Lung microvascular endothelial cell (primary cell): ENCODE measurements around the gene RNF187. TPM values are rescaled to one million over a fixed set of nuclear protein-coding genes. Genes with fewer than 3 reads are reported as not detected.
"Not testable (repeated sequence)": the region's sequence is repeated elsewhere in the genome, so short reads cannot be mapped to it uniquely, and the experiment has no call there.

Experiments used
- DNase-seq, 2 donors: peaks; one replicate each; pipeline versions ENCODE4 v3.0.0 to v3.0.0-alpha.2; 2010; ENCODE audit warnings: low read depth in 2 of 2
- total RNA-seq: library from RNA; depleted of rRNA; stranded (reverse); fragments of >200 nt; gene quantifications from 2 replicates; pipeline ENCODE4 v1.2.1, GENCODE V29; 2014

Gene RNF187
- total RNA-seq, 1 donor from 2014 or later = 53.6 TPM

- peak; percentile 91 for DNase-seq
These were observed 416 bp upstream of the RNF187 start for GRCh38 chr1:228486596-228487335.

- DNase-seq = no peak
These were observed 1.1 kb downstream of the RNF187 start for GRCh38 chr1:228488125-228488817.

- no peak for DNase-seq
These were observed 1.9 kb downstream of the RNF187 start for GRCh38 chr1:228488818-228489674.

GRCh38 chr1:228490120-228491078, 3.2 kb downstream of the RNF187 start:
- peak in 1 of 2 donors; percentile 27 for DNase-seq

- no peak for DNase-seq
These were observed 6.2 kb downstream of the RNF187 start for GRCh38 chr1:228493141-228494043.

GRCh38 chr1:228494044-228494353, 6.8 kb downstream of the RNF187 start:
- no peak for DNase-seq

- DNase-seq = no peak
These were observed 7.2 kb downstream of the RNF187 start for GRCh38 chr1:228494391-228494790.

- no peak for DNase-seq
These were observed 8.0 kb downstream of the RNF187 start for GRCh38 chr1:228494970-228495853.

- no peak for DNase-seq
These were observed 8.9 kb downstream of the RNF187 start for GRCh38 chr1:228496084-228496483.

GRCh38 chr1:228496494-228496893, 9.3 kb downstream of the RNF187 start:
- DNase-seq = no peak

GRCh38 chr1:228497206-228497605, 10.0 kb downstream of the RNF187 start:
- no peak for DNase-seq

GRCh38 chr1:228497817-228498216, 10.6 kb downstream of the RNF187 start:
- no peak for DNase-seq

GRCh38 chr1:228500143-228500734, 13.1 kb downstream of the RNF187 start:
- no peak for DNase-seq

GRCh38 chr1:228500901-228501871, 14.0 kb downstream of the RNF187 start:
- peak; percentile 83 to 88 for DNase-seq

GRCh38 chr1:228502522-228502921, 15.3 kb downstream of the RNF187 start:
- no peak for DNase-seq

GRCh38 chr1:228505944-228506343, 18.8 kb downstream of the RNF187 start:
- not testable (repeated sequence) for DNase-seq

GRCh38 chr1:228507961-228508652, 20.9 kb downstream of the RNF187 start:
- DNase-seq = no peak
